Measurements from ENCODE around the gene SIAH1.

GRCh38 chr16:48370229-48370628, 15.0 kb downstream of the SIAH1 start:
- TF ChIP-seq POLR2A (IDR thresholded peaks at IDR 0.05; ENCODE audit: low read length) (no peak), GATA1 (IDR thresholded peaks at IDR 0.05; ENCODE audit: low read depth, low read length) (no peak)

All from erythroblast (primary cell).